Measurements from ENCODE around the gene BEND6. TPM values are rescaled to one million over a fixed set of nuclear protein-coding genes. Genes with fewer than 3 reads are reported as not detected.

The BEND6 gene
- total RNA-seq, 1 donor from 2014 or later, result 0.38 TPM

DNA sequence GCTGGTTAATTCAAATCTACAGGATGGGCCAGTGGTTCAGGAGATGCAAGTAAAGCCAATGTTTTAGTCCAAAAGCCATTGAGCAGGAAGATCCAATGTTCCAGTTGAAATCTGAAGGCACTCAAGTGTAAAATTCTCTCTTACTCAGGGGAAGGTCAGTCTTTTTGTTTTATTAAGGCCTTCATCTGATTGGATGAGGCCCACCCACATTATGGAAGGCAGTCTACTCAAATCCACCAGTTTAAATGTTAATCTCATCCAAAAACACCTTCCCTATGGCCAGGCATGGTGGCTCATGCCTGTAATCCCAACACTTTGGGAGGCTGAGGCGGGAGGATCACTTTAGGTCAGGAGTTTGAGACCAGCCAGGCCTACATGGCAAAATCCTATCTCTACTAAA, 31.3 kb upstream of the BEND6 start:
- H3K27me3 ChIP-seq (ENCODE audit: low read depth), result peaks cover 54% of the 10 kb centered on the region
- intact Hi-C loops (cut with micrococcal nuclease), result no loop called here
- no peaks in the 10 kb centered on the region for H3K9me3 ChIP-seq (replicated peaks)
- TF ChIP-seq, protein P1, sequence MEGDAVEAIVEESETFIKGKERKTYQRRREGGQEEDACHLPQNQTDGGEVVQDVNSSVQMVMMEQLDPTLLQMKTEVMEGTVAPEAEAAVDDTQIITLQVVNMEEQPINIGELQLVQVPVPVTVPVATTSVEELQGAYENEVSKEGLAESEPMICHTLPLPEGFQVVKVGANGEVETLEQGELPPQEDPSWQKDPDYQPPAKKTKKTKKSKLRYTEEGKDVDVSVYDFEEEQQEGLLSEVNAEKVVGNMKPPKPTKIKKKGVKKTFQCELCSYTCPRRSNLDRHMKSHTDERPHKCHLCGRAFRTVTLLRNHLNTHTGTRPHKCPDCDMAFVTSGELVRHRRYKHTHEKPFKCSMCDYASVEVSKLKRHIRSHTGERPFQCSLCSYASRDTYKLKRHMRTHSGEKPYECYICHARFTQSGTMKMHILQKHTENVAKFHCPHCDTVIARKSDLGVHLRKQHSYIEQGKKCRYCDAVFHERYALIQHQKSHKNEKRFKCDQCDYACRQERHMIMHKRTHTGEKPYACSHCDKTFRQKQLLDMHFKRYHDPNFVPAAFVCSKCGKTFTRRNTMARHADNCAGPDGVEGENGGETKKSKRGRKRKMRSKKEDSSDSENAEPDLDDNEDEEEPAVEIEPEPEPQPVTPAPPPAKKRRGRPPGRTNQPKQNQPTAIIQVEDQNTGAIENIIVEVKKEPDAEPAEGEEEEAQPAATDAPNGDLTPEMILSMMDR (IDR thresholded peaks at IDR 0.05; ENCODE audit: borderline replicate concordance), result no peak
- H3K4me1 ChIP-seq, result no peaks in the 10 kb centered on the region
- no peak overlapping the region for H3K4me3 ChIP-seq
- DNase-seq, result no peak
- no peak overlapping the region for H3K27ac ChIP-seq (replicated peaks)
- no peaks in the 10 kb centered on the region for H3K36me3 ChIP-seq

DNA sequence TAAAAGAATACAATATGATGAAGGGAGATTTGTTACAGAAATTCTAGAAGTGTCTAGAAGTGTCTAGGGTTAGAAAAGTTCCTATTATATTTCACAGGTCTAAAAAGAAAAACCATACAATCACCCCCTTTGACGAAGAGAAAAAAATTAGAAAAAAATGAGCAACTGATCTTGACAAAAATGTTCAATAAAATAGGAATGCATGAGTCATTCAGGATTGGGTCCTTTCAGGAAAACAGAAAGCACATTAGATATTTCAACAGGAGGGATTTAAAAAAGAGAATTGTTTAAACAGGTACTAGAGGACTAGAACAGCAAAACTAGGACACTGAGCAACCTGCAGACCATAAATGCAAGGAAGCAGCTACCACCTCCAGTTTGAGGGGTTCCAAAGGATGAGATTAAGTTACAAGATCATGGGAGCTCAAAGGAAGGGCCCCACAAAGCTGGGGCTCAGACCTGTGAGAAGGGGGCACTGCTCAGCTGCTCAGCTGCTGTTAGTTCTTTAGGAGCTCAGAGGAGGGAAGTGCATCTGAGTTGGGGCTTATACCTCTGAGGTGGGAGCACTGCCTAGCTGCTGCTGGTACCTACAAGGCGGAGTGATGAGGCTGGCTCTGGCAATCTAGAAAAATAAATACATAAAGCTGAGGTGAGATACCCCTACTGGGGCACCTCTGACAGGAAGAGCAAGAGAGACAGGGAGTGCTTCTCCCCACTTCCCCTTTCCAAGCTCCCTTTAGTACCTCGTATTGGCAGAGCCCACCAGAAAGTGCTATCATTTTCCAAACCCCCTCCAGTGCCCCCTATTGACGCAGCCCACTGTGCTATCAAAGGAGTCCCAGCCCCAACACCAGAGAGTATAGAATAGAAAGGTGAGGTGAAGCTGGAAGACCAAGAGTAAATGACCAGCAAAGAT, 27.1 kb upstream of the BEND6 start:
- DNase-seq, result no peak

DNA sequence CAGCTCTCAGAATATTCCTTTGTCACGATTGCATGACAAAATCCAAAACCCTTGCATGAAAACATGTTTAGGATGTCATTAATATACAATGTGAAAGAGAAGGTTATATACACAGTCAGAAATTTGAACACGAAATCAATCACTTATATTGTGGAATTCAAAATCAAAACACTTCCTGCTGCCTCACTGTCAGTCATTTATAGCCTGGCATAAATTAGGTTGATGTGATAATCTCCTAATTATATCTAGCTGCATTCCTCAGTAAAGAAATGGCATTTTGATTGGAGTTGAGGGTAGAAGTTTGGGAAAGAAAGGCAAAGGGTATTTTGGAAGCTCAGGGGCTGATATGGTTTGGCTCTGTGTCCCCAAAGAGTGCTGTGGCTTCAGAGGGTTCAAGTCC, 24.1 kb upstream of the BEND6 start:
- H3K4me1 ChIP-seq, result no peaks in the 10 kb centered on the region
- TF ChIP-seq, protein P1 (IDR thresholded peaks at IDR 0.05; ENCODE audit: borderline replicate concordance), result no peak
- no peak overlapping the region for H3K4me3 ChIP-seq
- DNase-seq, result no peak
- no peak overlapping the region for H3K27ac ChIP-seq (replicated peaks)
- no peaks in the 10 kb centered on the region for H3K36me3 ChIP-seq
- no peaks in the 10 kb centered on the region for H3K9me3 ChIP-seq (replicated peaks)
- intact Hi-C loops (cut with micrococcal nuclease), result no loop called here
- peaks cover 9% of the 10 kb centered on the region for H3K27me3 ChIP-seq (ENCODE audit: low read depth)

More for the DNA sequence above, 27.1 kb upstream of the BEND6 start:
- Histone ChIP-seq H3K27ac (replicated peaks) (no peak overlapping the region), H3K36me3 (no peaks in the 10 kb centered on the region), H3K4me3 (no peak overlapping the region), H3K9me3 (replicated peaks) (no peaks in the 10 kb centered on the region), H3K4me1 (no peaks in the 10 kb centered on the region), H3K27me3 (ENCODE audit: low read depth) (peaks cover 30% of the 10 kb centered on the region)
- TF ChIP-seq, protein P1 (IDR thresholded peaks at IDR 0.05; ENCODE audit: borderline replicate concordance), result no peak
- intact Hi-C loops (cut with micrococcal nuclease), result no loop called here

DNA sequence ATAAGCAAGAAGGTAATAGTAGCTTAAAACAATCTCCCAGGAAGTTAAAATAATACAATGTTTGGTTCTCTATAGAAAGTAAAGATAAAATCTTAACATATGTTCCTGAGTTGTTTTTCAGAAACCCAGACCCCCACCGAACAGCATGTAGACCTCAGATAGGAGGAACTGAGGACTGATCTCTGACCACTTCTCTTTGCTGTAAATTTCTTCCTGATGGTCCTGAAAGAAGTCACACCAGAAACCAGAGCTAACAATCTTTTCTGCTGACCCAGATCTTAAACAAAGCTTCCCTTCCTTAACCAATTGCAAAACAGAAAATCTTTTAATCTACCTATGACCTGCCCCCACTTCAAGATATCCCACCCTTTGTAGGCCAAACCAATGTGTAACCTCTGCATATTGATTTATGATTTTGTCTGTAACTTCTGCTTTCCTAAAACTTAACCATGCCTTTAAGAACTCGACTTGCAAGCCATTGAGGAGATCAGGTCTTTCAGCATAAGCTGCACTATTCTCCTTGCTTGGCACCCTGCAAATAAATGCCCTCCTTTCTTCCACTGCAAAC, 21.9 kb upstream of the BEND6 start:
- Histone ChIP-seq H3K27ac (replicated peaks) (no peak overlapping the region), H3K27me3 (ENCODE audit: low read depth) (peaks cover 2% of the 10 kb centered on the region), H3K4me1 (no peaks in the 10 kb centered on the region), H3K4me3 (no peak overlapping the region), H3K9me3 (replicated peaks) (no peaks in the 10 kb centered on the region), H3K36me3 (no peaks in the 10 kb centered on the region)
- DNase-seq, result no peak
- TF ChIP-seq, protein P1 (IDR thresholded peaks at IDR 0.05; ENCODE audit: borderline replicate concordance), result no peak
- intact Hi-C loops (cut with micrococcal nuclease), result no loop called here

DNA sequence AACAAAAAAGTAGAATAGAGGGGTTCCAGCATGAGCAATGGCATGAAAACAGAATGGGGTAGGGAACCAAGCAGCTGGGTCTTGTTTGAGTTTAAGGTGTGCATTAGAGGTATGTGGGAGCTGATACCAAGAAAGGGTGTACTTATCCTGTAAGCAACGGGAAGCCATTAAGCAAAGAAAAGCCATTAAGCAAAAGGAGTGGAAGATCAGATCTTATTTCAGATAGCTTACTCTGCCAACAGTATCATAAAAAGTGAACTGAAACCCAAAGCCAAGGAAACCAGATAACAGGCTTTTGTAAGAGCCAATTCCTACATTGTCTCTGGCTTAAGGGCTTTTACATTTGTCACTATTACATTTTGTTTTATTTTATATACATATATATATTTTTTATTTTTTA, 21.3 kb upstream of the BEND6 start:
- no peak for DNase-seq
- TF ChIP-seq, protein P1 (IDR thresholded peaks at IDR 0.05; ENCODE audit: borderline replicate concordance), result no peak
- Histone ChIP-seq H3K27ac (replicated peaks) (no peak overlapping the region), H3K9me3 (replicated peaks) (no peaks in the 10 kb centered on the region), H3K27me3 (ENCODE audit: low read depth) (no peaks in the 10 kb centered on the region), H3K4me1 (no peaks in the 10 kb centered on the region), H3K4me3 (no peak overlapping the region), H3K36me3 (no peaks in the 10 kb centered on the region)
- intact Hi-C loops (cut with micrococcal nuclease), result no loop called here
